GM18858 (cell line): ENCODE measurements around the gene FAM171A1.

ENCODE experiments used
- ATAC-seq: cut with Tn5 transposase; IDR thresholded peaks from one replicate; pipeline ENCODE4 v1.9.1; 2021; ENCODE audit not compliant: unreplicated experiment

Gene FAM171A1

GRCh38 chr10:15253951-15254807, 116.9 kb downstream of the FAM171A1 start:
- ATAC-seq = no peak

DNA sequence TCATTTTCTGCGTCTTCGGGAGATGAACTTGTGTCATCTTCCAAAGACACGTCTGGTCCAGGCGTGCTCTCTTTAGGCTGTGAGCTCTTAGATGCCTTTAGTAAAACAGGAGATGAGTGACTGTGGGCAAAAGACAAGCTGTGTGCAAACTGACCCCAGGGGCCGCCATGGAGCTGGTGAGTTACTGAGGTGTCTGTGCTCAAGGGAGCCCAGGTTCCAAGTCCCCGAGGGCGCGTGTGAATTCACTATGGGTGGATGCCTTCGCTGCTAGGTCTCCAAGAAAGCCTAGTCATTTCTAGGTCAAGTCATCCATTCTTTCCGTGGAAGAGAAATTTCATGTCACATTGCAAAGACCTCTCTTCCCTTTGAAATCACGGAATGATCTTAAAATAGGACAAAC, 118.7 kb downstream of the FAM171A1 start:
- ATAC-seq = no peak

DNA sequence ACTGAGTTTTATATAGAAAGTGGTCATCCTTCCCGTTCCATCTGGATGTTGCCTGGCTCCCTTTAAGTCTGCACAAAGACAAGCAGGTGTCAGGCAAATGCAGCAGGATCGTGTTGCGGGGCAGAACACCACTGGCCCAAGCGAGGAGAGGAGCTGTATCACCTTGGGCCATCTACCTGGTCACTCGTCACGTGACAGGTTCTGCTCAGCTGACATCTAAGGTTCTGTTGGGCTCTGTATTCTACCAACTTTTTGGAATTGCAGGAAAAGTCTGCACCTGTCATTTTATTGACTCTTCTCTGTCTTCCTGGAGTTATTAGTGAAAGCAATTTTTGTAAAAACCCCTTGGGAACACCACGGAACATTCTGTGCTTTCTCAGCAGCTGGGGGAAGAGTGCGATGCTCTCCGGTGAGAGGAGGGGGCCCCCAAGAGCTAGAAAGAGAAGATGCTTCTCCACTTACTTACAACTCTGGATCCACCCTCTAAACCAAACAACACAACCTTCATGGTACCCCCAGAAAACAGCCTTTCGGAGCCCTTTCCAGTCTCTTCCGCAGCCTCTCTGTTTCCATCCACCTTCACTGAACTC, 119.2 kb downstream of the FAM171A1 start:
- ATAC-seq = no peak

DNA sequence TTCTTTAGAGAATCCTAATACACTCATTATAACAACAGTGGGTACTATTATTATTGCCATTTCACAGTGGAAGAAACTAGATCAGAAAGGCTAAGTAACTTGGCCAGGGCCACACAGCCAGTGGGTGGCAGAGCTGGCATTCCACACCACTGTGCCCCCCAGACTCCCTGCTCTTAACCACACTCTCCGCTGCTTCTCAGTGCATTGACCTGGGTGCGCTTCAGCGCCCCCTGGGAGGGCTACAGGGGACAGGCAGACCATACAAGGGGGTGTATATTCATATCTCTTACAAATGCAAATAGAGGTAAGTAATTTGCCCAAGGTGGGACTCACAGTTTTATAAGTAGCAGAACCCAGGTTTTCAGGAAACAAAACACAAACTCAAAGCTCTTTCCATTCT, 125.6 kb downstream of the FAM171A1 start:
- no peak for ATAC-seq

DNA sequence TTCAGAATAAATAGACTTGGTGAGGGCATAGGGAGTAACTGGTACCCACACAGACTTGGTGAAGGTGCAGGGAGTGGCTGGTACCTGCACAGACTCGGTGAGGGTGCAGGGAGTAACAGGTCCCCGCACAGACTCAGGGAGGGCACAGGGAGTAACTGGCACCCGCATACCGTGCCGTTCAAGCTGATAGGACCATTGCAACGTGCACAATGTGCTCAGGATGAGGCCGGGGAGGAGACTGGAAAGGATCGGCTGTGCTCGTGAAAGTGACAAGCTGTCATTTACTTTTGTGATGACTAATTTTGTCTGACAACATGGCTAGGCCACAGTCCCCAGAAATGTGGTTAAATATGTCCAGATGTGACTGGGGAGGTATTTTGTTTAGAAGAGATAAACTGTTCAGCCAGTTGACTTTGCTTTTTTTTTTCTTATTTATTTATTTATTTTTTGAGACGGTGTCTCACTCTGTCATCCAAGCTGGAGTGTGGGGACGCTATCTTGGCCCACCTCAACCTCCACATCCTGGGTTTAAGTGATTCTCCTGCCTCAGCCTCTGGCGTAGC, 126.4 kb downstream of the FAM171A1 start:
- ATAC-seq = no peak

GRCh38 chr10:15242261-15242840, 128.7 kb downstream of the FAM171A1 start:
- ATAC-seq = no peak

- no peak for ATAC-seq
These were observed 129.8 kb downstream of the FAM171A1 start for GRCh38 chr10:15241306-15241705.

GRCh38 chr10:15238555-15239335, 132.3 kb downstream of the FAM171A1 start:
- ATAC-seq = no peak

GRCh38 chr10:15237351-15237750, 133.7 kb downstream of the FAM171A1 start:
- no peak for ATAC-seq

GRCh38 chr10:15236340-15236739, 134.7 kb downstream of the FAM171A1 start:
- ATAC-seq = no peak

DNA sequence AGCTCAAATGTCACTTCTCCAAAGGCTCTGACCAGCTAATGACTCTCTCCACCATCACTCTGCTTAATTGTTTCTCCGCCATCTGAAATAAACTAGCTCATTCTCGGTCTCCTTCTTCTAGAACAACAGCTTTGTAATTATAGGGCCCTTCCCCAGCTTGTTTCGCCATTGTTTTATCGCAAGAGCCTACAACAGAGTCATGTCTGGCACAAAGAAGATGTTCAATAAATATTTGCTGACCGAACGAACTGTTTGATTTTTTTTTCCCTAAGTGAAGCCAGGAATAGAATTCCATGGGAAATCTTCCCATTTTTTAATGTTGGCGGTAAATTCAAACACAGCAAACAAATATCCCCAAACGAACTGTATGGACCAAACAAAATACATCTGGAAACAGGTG, 138.8 kb downstream of the FAM171A1 start:
- no peak for ATAC-seq

GRCh38 chr10:15231426-15231825, 139.7 kb downstream of the FAM171A1 start:
- no peak for ATAC-seq

DNA sequence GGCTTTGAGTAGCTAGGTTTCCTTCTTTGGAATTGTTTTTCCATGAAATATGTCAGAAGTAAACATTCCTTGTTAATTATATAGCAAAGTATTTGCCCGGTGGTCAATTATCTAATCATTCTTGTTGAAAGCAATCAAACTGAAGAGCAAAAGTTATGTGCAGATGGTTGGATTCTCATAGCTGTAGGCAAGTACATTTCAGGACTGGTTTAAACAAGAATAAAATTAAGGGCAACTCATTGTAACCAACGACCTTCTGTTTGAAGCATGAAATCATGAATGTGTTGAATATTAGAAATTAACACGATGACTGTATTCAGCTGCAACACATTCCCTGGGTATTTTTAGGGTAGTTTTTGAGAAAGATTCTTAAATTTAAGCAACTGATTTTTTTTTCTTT, 140.8 kb downstream of the FAM171A1 start:
- ATAC-seq = no peak

GRCh38 chr10:15229268-15229667, 141.8 kb downstream of the FAM171A1 start:
- ATAC-seq = no peak

- no peak for ATAC-seq
These were observed 142.7 kb downstream of the FAM171A1 start for GRCh38 chr10:15228426-15228825.

DNA sequence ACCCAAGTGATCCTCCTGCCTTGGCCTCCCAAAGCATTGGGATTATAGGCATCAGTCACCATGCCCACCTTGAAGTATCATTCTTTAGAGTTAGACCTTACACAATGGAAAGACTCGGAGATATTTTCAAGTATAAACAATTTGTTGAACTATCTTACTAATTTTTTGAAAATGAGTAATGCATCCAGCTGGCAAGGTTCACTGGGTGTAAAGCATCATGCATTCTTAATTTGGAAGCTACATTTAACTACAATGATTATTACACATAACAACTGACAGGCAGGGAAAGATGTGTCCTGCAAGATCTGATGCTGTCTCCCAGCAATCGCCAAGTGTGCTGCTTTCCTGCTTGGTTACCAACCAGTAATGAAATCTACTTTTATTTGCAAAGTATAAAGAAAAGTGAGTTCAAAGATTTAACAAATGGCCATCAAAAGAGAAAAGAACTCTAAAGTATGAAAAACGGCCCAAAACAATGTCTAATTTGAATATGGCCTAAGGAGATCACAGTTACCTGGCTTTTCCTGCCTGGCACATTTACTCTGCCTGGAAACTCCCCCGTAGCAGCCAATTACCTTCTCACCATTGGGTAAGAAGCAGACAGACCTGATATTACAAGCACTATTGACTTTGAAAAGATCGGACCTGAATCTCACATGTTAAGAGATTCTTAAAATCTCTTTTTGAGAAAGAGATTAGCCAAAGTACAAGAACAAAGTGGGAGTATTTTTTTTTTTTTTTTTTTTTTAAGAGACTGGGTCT, 143.3 kb downstream of the FAM171A1 start:
- ATAC-seq = no peak

GRCh38 chr10:15225511-15225910, 145.6 kb downstream of the FAM171A1 start:
- ATAC-seq = no peak

- no peak for ATAC-seq
These were observed 146.1 kb downstream of the FAM171A1 start for GRCh38 chr10:15224948-15225347.

GRCh38 chr10:15223174-15223573, 147.9 kb downstream of the FAM171A1 start:
- ATAC-seq = no peak

DNA sequence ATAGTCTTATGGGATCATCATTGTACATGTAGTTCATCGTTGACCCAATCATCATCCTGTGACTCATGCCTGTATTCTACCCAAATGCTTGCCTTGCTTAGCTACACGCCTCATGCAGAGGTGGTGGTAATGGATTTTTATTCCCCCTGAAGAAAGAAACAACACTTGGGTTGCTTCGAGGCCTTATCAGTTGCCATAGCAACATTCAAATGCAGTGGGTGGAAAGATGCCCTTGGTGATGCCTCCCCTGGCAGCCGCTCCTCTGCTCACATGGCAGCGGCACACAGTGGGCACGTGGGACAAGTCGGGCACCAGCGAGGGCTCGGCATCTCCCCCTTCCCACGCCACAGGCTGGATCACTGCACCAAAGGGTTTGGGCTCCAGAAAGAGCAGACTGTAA, 148.6 kb downstream of the FAM171A1 start:
- no peak for ATAC-seq
